H1 (cell line): ENCODE results near the gene ALAS1. TPM values are rescaled to one million over a fixed set of nuclear protein-coding genes. Genes with fewer than 3 reads are reported as not detected.

Experiments used
- CTCF ChIA-PET: fragments of 300-600 bp; sonication (Branson Sonifier 250); formaldehyde crosslinking; loops from one replicate; lab custom pipeline; 2021; ENCODE audit not compliant: partially characterized antibody; lab: Charles Lee
- POLR2A ChIA-PET: fragments of 300-600 bp; sonication (Branson Sonifier 250); formaldehyde crosslinking; loops from one replicate; lab custom pipeline; 2021; ENCODE audit warnings: inconsistent platforms; ENCODE audit not compliant: partially characterized antibody; lab: Charles Lee
- DNase-seq, 2 experiments: peaks; one replicate each; pipeline versions ENCODE4 v3.0.0 to v3.0.0-alpha.2; 2010 to 2022; ENCODE audit warnings: low spot score in 2 of 2, low read depth in 1 of 2, mixed read lengths in 1 of 2
- FAIRE-seq: peaks from 2 replicates; lab custom pipeline; 2011; peaks lifted over from hg19 to GRCh38; lab: Jason Lieb, UNC
- H2AFZ ChIP-seq: 2 replicates; pipeline ENCODE4 v1.8.1; 2012; ENCODE audit warnings: low read length, inconsistent platforms
- H2AK5ac ChIP-seq: 2 replicates; pipeline ENCODE4 v1.6.1; 2013; ENCODE audit warnings: low read depth, low read length
- H2BK120ac ChIP-seq: replicated peaks from 2 replicates; pipeline ENCODE3; 2013; ENCODE audit warnings: low read depth, low read length, inconsistent platforms
- H2BK12ac ChIP-seq: 2 replicates; pipeline ENCODE4 v1.6.1; 2013; ENCODE audit warnings: low read depth, low read length
- H2BK15ac ChIP-seq: 2 replicates; pipeline ENCODE4 v1.6.1; 2013; ENCODE audit warnings: low read length
- H2BK20ac ChIP-seq: 2 replicates; pipeline ENCODE4 v1.6.1; 2013; ENCODE audit warnings: low read length
- H2BK5ac ChIP-seq: 2 replicates; pipeline ENCODE4 v1.6.1; 2013; ENCODE audit warnings: low read depth, low read length
- H3K14ac ChIP-seq: 2 replicates; pipeline ENCODE4 v1.6.1; 2013; ENCODE audit warnings: inconsistent platforms; ENCODE audit not compliant: insufficient read length
- H3K18ac ChIP-seq: 2 replicates; pipeline ENCODE4 v1.6.1; 2013; ENCODE audit warnings: low read length; ENCODE audit errors: extremely low read depth
- H3K23ac ChIP-seq: 2 replicates; pipeline ENCODE4 v1.6.1; 2013; ENCODE audit warnings: inconsistent platforms; ENCODE audit not compliant: insufficient read length
- H3K23me2 ChIP-seq: 2 replicates; pipeline ENCODE4 v1.6.1; 2013; ENCODE audit warnings: low read depth, low read length
- H3K27ac ChIP-seq: 2 replicates; pipeline ENCODE4 v1.6.1; 2011; ENCODE audit warnings: low read depth, low read length, inconsistent platforms
- H3K27me3 ChIP-seq, 4 experiments: replicated peaks in 1 of 4; 1 replicate in 1 of 4; 2 replicates in 3 of 4; pipeline versions ENCODE4 v1.6.1 to v1.8.1; 2011 to 2013; ENCODE audit warnings: low read length in 3 of 4, mild to moderate bottlenecking in 3 of 4, inconsistent platforms in 2 of 4, mixed read lengths in 2 of 4, moderate library complexity in 1 of 4; ENCODE audit not compliant: control insufficient read depth in 3 of 4, insufficient read depth in 3 of 4; ENCODE audit errors: extremely low read depth in 1 of 4
- H3K36me3 ChIP-seq, 4 experiments: 2 replicates each; pipeline versions ENCODE4 v1.6.1 to v1.8.1; 2011 to 2013; ENCODE audit warnings: mild to moderate bottlenecking in 4 of 4, low read length in 3 of 4, moderate library complexity in 2 of 4, control low read depth in 1 of 4, inconsistent platforms in 1 of 4; ENCODE audit not compliant: insufficient read depth in 4 of 4, control insufficient read depth in 2 of 4
- H3K4ac ChIP-seq: replicated peaks from 2 replicates; pipeline ENCODE3; 2013; ENCODE audit warnings: low read length, low read depth, mixed read lengths, inconsistent platforms; ENCODE audit not compliant: insufficient read length
- H3K4me1 ChIP-seq, 4 experiments: replicated peaks in 1 of 4; 1 replicate in 1 of 4; 2 replicates in 3 of 4; pipeline versions ENCODE4 v1.6.1 to v1.8.1; 2011 to 2013; ENCODE audit warnings: low read length in 3 of 4, inconsistent platforms in 2 of 4, mixed read lengths in 1 of 4; ENCODE audit not compliant: insufficient read depth in 4 of 4, control insufficient read depth in 3 of 4
- H3K4me2 ChIP-seq, 2 experiments: 2 replicates each; pipeline versions ENCODE4 v1.6.1 to v1.8.1; 2011 to 2013; ENCODE audit warnings: low read depth in 2 of 2, low read length in 2 of 2, control low read depth in 1 of 2, inconsistent platforms in 1 of 2, mild to moderate bottlenecking in 1 of 2; ENCODE audit not compliant: insufficient read depth in 1 of 2
- H3K4me3 ChIP-seq, 4 experiments: fragments of 200-600, 300-600 bp in 1 of 4; sonication (generic), shearing (Covaris generic), sonication (Bioruptor Twin) in 1 of 4; 2 replicates each; pipeline versions ENCODE4 v1.5.1 to v1.8.1; 2011 to 2016; ENCODE audit warnings: low read length in 4 of 4, low read depth in 3 of 4, control low read depth in 2 of 4, inconsistent platforms in 2 of 4, mild to moderate bottlenecking in 2 of 4, mixed read lengths in 1 of 4, moderate library complexity in 1 of 4; ENCODE audit not compliant: insufficient read depth in 2 of 4; ENCODE audit errors: extremely low read depth in 1 of 4
- H3K56ac ChIP-seq: replicated peaks from 2 replicates; pipeline ENCODE3; 2013; ENCODE audit warnings: low read depth, mild to moderate bottlenecking, mixed read lengths, low read length, inconsistent platforms; ENCODE audit not compliant: insufficient read length
- H3K79me1 ChIP-seq: 2 replicates; pipeline ENCODE4 v1.6.1; 2013; ENCODE audit warnings: low read depth, low read length, control low read depth
- H3K79me2 ChIP-seq, 2 experiments: 2 replicates each; pipeline versions ENCODE4 v1.6.1 to v1.8.1; 2012 to 2013; ENCODE audit warnings: low read length in 2 of 2, mild to moderate bottlenecking in 2 of 2, inconsistent platforms in 1 of 2; ENCODE audit not compliant: insufficient read depth in 2 of 2, control insufficient read depth in 1 of 2
- H3K9ac ChIP-seq, 4 experiments: replicated peaks in 1 of 4; 1 replicate in 1 of 4; 2 replicates in 3 of 4; pipeline versions ENCODE4 v1.6.1 to v1.8.1; 2011 to 2013; ENCODE audit warnings: low read depth in 3 of 4, low read length in 3 of 4, control low read depth in 2 of 4, mild to moderate bottlenecking in 2 of 4, moderate library complexity in 2 of 4, inconsistent platforms in 1 of 4; ENCODE audit errors: extremely low read depth in 1 of 4
- H3K9me3 ChIP-seq, 2 experiments: 2 replicates each; pipeline versions ENCODE4 v1.6.1 to v1.8.1; 2012 to 2013; ENCODE audit warnings: mild to moderate bottlenecking in 2 of 2, moderate library complexity in 2 of 2, control low read depth in 1 of 2, inconsistent platforms in 1 of 2, low read depth in 1 of 2, low read length in 1 of 2, mixed read lengths in 1 of 2; ENCODE audit not compliant: insufficient read depth in 2 of 2
- H4K20me1 ChIP-seq, 2 experiments: replicated peaks in 1 of 2; 2 replicates each; pipeline versions ENCODE3 to v1.8.1; 2011 to 2013; ENCODE audit warnings: inconsistent platforms in 2 of 2, low read length in 2 of 2, mild to moderate bottlenecking in 1 of 2; ENCODE audit not compliant: insufficient read depth in 2 of 2, control insufficient read depth in 1 of 2
- H4K5ac ChIP-seq: 2 replicates; pipeline ENCODE4 v1.6.1; 2013; ENCODE audit warnings: low read length, low read depth, mixed read lengths, inconsistent platforms; ENCODE audit not compliant: insufficient read length
- H4K8ac ChIP-seq: 2 replicates; pipeline ENCODE4 v1.8.0; 2013; ENCODE audit warnings: mild to moderate bottlenecking, moderate library complexity, low read length, inconsistent platforms; ENCODE audit not compliant: insufficient read depth; ENCODE audit errors: extremely low read depth
- H4K91ac ChIP-seq: replicated peaks from 2 replicates; pipeline ENCODE3; 2013; ENCODE audit warnings: low read length, mixed read lengths, inconsistent platforms; ENCODE audit not compliant: insufficient read length
- whole genome bisulfite sequencing, 2 experiments: shearing (Covaris generic) in 1 of 2; methylation state at CpG; one replicate each; pipeline versions ENCODE4 v1.1.6 to v1.1.7; 2013 to 2015; ENCODE audit warnings: low lambda C conversion rate in 2 of 2, mixed read lengths in 2 of 2, inconsistent platforms in 1 of 2, low coverage in 1 of 2, missing lambda C conversion rate in 1 of 2; ENCODE audit not compliant: insufficient replicate concordance in 2 of 2, insufficient coverage in 1 of 2, insufficient read length in 1 of 2; ENCODE audit errors: extremely low coverage in 1 of 2, missing lambda C conversion rate in 1 of 2; 5-methylcytosine and 5-hydroxymethylcytosine counted together
- polyA plus RNA-seq, 7 experiments: library from polyadenylated mRNA; depleted of rRNA in 3 of 7; stranded (reverse) in 5 of 7; unstranded in 2 of 7; fragments of >200 nt in 5 of 7; fragments of 200-250 nt in 2 of 7; gene quantifications; 1 replicate in 5 of 7; 2 replicates in 1 of 7; 4 replicates in 1 of 7; pipeline versions ENCODE4 v1.2.1 to v1.2.3, GENCODE V29; 2011 to 2013; ENCODE audit warnings: missing spikeins in 2 of 7, mixed read lengths in 2 of 7
- total RNA-seq: library from RNA; stranded (reverse); fragmentation: NEBNext Ultra II Directional; extraction: Animal tissue kit (Norgen Biotek cat#: 25700); gene quantifications from 2 replicates; pipeline ENCODE4 v1.2.1, GENCODE V29; 2021
- TF ChIP-seq, protein P1 (sequence below), 3 experiments: IDR thresholded peaks; 1 replicate in 2 of 3; 2 replicates in 1 of 3; pipeline versions ENCODE4 v1.5.1 to v1.6.1; 2011; ENCODE audit warnings: low read length in 3 of 3, mild to moderate bottlenecking in 3 of 3, inconsistent platforms in 2 of 3, low read depth in 1 of 3, moderate library complexity in 1 of 3; ENCODE audit not compliant: insufficient read depth in 1 of 3; ENCODE audit errors: control extremely low read depth in 1 of 3

Gene ALAS1
- total and polyA plus RNA-seq, 2 of the 8 experiments (the other 6 are each of a cell fraction or from before 2014, with no cell fraction given): 45.9 to 84.4 TPM

DNA sequence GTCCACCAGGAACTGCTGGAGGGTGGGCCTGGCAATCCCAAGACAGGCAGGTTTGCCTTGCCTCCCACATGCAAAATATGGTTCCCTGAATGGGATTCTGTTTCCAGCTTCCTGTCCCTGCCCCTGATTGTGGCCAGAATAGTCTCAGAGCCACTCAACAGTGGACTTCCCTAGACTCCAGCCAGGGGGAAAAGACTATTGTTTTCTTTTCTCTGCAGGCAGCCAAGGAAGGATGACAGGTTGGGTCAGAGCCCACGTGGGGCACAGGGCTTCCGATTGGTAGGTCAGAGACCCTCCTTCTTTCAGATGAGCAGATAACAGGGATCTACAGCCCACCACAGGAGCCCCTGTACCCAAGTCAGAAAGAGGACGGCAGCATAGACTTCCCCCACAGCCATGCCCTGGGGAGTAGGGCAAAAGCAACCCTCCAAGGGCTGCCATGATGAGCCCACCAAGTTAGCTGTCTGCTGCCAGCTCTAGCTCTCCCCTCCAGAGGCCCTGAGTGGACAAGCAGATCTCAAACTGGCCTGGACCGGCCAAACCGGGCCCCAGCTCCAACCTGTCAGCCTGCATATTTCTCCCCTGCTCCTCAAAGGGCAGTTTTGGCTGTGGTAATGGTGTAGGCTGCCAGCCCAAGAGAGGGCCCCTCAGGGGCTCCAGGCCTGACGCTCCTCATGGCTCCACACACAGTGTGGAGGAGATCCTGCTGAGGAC is 21.1 kb downstream of the ALAS1 start:
- DNase-seq (no peak), FAIRE-seq (no peak)
- Histone ChIP-seq H3K36me3 (peaks cover 0 to 11% (median 9%) of the 10 kb centered on the region in 4 experiments; a peak in 6 of 8 replicates), H3K18ac (no peak overlapping the region), H3K4me2 (no peak overlapping the region), H3K79me1 (no peaks in the 10 kb centered on the region), H4K8ac (no peak overlapping the region), H2AK5ac (no peak overlapping the region), H3K23me2 (no peaks in the 10 kb centered on the region), H3K14ac (no peak overlapping the region), H3K27me3 (no peaks in the 10 kb centered on the region), H2AFZ (no peak overlapping the region), H2BK5ac (no peak overlapping the region), H2BK15ac (peak overlapping the region; percentile 61; the same call in 1 of the 2 replicates), H3K79me2 (no peaks in the 10 kb centered on the region), H2BK12ac (no peak overlapping the region), H4K91ac (no peak overlapping the region), H4K20me1 (no peaks in the 10 kb centered on the region), H3K4me1 (peaks cover 0 to 2% (median 0%) of the 10 kb centered on the region in 4 experiments; a peak in 2 of 7 replicates), H3K27ac (no peak overlapping the region), H3K9me3 (no peaks in the 10 kb centered on the region), H3K4me3 (no peak overlapping the region), H3K23ac (no peak overlapping the region), H3K4ac (no peak overlapping the region), H4K5ac (no peak overlapping the region), H3K9ac (no peak overlapping the region), H3K56ac (no peak overlapping the region), H2BK20ac (no peak overlapping the region), H2BK120ac (no peak overlapping the region)
- TF ChIP-seq, protein P1, sequence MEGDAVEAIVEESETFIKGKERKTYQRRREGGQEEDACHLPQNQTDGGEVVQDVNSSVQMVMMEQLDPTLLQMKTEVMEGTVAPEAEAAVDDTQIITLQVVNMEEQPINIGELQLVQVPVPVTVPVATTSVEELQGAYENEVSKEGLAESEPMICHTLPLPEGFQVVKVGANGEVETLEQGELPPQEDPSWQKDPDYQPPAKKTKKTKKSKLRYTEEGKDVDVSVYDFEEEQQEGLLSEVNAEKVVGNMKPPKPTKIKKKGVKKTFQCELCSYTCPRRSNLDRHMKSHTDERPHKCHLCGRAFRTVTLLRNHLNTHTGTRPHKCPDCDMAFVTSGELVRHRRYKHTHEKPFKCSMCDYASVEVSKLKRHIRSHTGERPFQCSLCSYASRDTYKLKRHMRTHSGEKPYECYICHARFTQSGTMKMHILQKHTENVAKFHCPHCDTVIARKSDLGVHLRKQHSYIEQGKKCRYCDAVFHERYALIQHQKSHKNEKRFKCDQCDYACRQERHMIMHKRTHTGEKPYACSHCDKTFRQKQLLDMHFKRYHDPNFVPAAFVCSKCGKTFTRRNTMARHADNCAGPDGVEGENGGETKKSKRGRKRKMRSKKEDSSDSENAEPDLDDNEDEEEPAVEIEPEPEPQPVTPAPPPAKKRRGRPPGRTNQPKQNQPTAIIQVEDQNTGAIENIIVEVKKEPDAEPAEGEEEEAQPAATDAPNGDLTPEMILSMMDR (IDR thresholded peaks at IDR 0.05; ENCODE audit: control extremely low read depth in 1 of 3, insufficient read depth in 1 of 3, low read depth in 1 of 3, low read length in 3 of 3): no peak
- 75% methylated on average over 6 of the region's 6 CpGs; no CpG with 5 or more reads in 1 of the 2 experiments for WGBS, 2 experiments
- POLR2A ChIA-PET: interaction anchor here (0.8 to 2.4 kb wide), 5 partner anchors 13 to 223 kb away, joined by 3 to 7 read pairs (median 5); partner anchors contain the start of genes PPM1M and RPL29
- CTCF ChIA-PET: interaction anchor here (0.7 to 20.4 kb wide), 30 partner anchors 9 to 291 kb away, joined by 3 to 336 read pairs (median 4); partner anchors contain the start of genes TNNC1 and TWF2
